A204.1 (cell line): ENCODE data around the gene CCDC6.
"Not testable (repeated sequence)": the region's sequence is repeated elsewhere in the genome, so short reads cannot be mapped to it uniquely, and the experiment has no call there.

ENCODE experiments used
- FAIRE-seq: peaks from 2 replicates; lab custom pipeline; 2012; peaks lifted over from hg19 to GRCh38; lab: Jason Lieb, UNC

CCDC6 gene

GRCh38 chr10:59906417-59907202 is at the start of gene CCDC6:
Gene CCDC6 (minus strand): TSS chr10:59906556. CDS start chr10:59906424, 132 bp downstream.
- no peak for FAIRE-seq

GRCh38 chr10:59954296-59954695 is 47.9 kb upstream of the CCDC6 start:
- no peak for FAIRE-seq

GRCh38 chr10:59953711-59954110 is 47.4 kb upstream of the CCDC6 start:
- not testable (repeated sequence) for FAIRE-seq

GRCh38 chr10:59950105-59950504 is 43.7 kb upstream of the CCDC6 start:
- no peak for FAIRE-seq

GRCh38 chr10:59949608-59950007 is 43.3 kb upstream of the CCDC6 start:
- FAIRE-seq: no peak

- FAIRE-seq: no peak
Observed at GRCh38 chr10:59945991-59946390, 39.6 kb upstream of the CCDC6 start.

GRCh38 chr10:59945590-59945989 is 39.2 kb upstream of the CCDC6 start:
- FAIRE-seq: no peak

GRCh38 chr10:59944339-59944935 is 38.1 kb upstream of the CCDC6 start:
- no peak for FAIRE-seq

- no peak for FAIRE-seq
Observed at GRCh38 chr10:59942556-59942955, 36.2 kb upstream of the CCDC6 start.

- FAIRE-seq: no peak
Observed at GRCh38 chr10:59937720-59938119, 31.4 kb upstream of the CCDC6 start.

GRCh38 chr10:59934701-59935100 is 28.3 kb upstream of the CCDC6 start:
- no peak for FAIRE-seq

- FAIRE-seq: not testable (repeated sequence)
Observed at GRCh38 chr10:59930788-59931521, 24.6 kb upstream of the CCDC6 start.

- no peak for FAIRE-seq
Observed at GRCh38 chr10:59926086-59926485, 19.7 kb upstream of the CCDC6 start.

GRCh38 chr10:59922907-59923306 is 16.6 kb upstream of the CCDC6 start:
- no peak for FAIRE-seq

GRCh38 chr10:59917922-59918321 is 11.6 kb upstream of the CCDC6 start:
- no peak for FAIRE-seq

GRCh38 chr10:59913547-59914237 is 7.3 kb upstream of the CCDC6 start:
- FAIRE-seq: no peak

- no peak for FAIRE-seq
Observed at GRCh38 chr10:59910867-59911266, 4.5 kb upstream of the CCDC6 start.

GRCh38 chr10:59909815-59910214 is 3.5 kb upstream of the CCDC6 start:
- no peak for FAIRE-seq

GRCh38 chr10:59908808-59909143 is 2.4 kb upstream of the CCDC6 start:
- no peak for FAIRE-seq

- peak; percentile 94 for FAIRE-seq
Observed at GRCh38 chr10:59907918-59908807, 1.8 kb upstream of the CCDC6 start.

GRCh38 chr10:59907537-59907917 is 1.2 kb upstream of the CCDC6 start:
- no peak for FAIRE-seq
